T47D (cell line): ENCODE data around the gene TPX2.
A peak's percentile ranks its signal among the peaks of the same experiment; 100 is the strongest.

Experiments used
- DNase-seq, 2 experiments: peaks; one replicate each; pipeline versions ENCODE4 v3.0.0 to v3.0.0-alpha.2; 2011 to 2012; ENCODE audit warnings: low read depth in 1 of 2, low spot score in 1 of 2
- JUND ChIP-seq: IDR thresholded peaks from 2 replicates; pipeline ENCODE4 v1.6.1; 2012; ENCODE audit warnings: low read depth
- in situ Hi-C: cut with HindIII; loops from 2 replicates; pipeline ENCODE4 v1.10.0; 2016; ENCODE audit warnings: low sequenced_read_pairs, low pct_unique_long_range_greater_than_20kb

Gene TPX2

DNA sequence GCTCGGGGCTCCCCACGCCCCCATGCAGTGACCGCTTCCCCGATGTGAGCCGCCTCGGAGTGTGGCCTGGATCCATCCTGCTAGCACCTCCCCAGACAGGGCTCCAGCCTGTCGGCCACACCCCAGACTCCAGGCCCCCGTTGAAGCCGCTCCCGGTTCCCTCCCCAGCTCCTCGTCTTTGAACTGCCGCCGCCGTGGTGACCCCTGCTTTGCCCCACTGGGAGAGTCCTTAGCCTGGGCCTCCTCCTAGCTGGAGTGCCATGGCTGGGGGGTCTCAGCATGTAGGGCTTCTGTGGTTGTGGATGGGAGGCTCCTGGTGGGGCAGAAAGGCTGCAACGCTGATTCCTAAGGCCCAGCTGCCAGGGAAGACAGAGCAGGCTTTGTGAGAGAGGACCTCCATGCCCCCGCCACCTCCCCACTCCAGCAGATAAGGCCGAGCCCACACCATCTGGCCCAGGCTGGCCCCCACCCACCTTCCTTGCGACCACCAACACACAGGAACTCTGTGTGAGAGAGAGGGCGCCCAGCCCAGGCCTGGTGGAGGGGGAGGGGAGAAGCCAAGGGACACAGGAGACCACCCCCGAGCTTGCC lies 94.9 kb downstream of the TPX2 start:
- in situ Hi-C loops: no loop called here

DNA sequence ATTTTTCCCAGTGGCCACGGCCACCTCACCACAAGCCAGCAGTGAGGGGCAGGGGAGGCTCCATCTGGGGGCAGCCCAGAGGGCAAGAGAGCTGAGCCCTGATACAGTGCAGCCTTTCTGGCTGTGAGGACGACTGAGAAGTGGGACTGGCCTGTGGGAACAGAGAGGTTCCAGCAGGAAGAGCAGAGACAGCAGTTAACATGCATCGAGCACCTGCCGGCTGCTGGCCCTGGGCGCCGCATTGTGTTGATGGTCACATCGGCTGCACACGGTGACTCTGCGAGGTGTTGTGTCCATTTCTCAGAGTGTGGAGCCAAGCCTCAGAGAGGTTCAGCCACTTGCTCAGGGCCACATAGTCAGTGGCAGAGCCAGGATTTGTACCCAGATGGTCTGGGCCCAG lies 96.5 kb downstream of the TPX2 start:
- TF ChIP-seq JUND: no peak
- in situ Hi-C loops: no loop called here
- no peak for DNase-seq

More for the DNA sequence above, 94.9 kb downstream of the TPX2 start:
- no peak for TF ChIP-seq JUND
- DNase-seq: no peak

DNA sequence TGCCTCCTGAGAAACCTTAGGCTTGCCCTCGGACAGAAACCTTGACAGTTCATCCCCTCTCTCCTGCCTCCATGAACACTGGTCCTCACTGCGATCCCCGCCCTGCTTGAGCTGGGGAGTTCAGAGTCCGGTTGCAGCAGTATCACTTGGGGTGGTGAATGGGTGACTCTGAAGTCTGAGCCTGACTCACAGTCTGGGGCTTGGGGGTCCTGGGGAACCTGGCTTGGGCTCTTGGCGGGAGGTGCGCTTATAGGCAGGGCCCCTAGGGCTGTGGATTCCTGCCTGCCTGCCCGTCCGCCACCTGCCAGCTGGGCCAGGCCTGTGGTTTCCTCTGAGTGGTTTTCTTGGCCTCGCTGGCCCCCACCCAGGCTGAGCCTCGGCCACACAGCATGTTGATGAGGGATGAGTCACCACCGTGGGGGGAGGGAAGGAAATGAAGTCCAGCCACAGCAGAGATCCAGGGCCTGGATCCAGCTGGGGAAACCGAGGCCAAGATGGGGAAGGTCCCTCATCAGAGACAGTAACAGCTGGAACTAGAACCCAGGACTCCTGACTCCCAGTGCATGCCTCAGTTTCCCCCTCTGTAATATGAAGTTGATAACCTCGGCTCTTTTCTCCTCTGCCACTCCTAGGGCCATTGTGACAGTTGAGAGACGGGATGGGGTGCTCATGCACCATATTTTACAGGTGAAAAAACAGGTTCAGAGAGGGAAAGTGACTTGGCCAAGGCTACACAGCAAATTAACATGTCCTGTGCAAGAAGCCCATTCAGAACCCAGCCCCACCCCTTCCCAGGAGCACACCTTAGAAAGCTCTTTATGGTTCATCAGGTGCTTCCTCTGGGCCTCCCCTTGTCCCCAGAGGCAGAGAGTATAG lies 97.1 kb downstream of the TPX2 start:
- peak in 1 of 2 experiments; percentile 54 for DNase-seq
- in situ Hi-C loops: no loop called here
- TF ChIP-seq JUND: no peak

DNA sequence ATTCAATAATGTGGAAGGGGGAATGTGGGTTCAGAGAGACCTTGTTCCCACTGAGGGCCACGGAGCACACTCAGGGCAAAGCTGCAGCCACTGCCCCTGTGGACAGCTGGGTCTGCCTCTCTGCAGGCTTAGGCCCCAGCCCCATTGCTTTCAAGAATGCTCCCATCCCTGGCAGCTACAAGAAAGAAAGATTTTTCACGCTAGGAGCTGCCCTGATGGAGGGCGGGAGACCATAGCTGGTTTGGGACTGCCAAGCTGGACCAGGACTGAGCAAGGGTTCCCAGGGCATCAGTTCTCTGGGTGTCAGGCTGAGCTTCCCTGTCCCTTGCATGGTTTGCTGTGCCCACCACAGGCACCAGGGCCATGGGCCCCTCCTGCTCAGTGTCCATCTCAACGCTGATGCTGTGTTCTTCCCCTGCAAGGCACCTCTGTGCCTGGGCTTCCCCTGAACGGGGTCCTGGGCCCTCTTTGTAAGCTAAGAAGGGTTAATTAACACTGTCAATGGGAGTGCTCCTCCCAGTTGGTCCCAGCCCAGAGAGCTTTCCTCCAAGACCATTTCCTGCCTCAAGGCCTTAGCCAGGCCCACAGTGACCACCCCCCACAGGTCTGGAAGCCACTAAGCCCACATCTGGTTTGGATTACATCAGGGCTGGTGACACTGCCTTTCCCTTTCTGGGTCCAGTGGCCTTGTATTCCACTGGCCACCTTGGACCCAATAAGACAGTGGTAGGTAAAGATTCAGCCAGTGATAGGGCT lies 97.9 kb downstream of the TPX2 start:
- in situ Hi-C loops: no loop called here
- TF ChIP-seq JUND: no peak
- DNase-seq: no peak

DNA sequence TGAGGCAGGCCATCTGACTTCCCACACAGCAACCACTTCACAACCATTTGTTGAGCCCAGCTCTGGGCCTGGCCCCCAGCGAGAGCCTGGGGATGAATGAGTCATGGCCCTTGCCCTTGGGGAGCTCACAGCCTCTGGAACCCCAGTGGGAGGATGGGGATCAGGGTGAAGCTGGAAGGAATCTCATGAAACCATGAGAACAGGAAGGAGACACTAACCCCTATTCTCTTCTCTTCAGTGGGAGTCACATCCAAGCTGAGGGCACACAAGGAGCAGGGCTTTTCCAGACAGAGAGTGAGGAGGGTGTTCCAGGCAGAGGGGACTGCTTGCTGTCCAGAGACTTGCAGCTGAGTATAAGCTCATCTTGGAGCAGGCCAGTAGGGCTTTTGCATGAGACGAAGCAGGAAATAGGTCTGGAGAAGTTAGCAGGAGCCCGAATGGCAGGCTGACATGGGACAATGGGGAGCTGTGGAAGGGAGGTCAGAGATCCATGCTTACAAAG lies 98.9 kb downstream of the TPX2 start:
- DNase-seq: no peak
- TF ChIP-seq JUND: no peak
- in situ Hi-C loops: no loop called here

DNA sequence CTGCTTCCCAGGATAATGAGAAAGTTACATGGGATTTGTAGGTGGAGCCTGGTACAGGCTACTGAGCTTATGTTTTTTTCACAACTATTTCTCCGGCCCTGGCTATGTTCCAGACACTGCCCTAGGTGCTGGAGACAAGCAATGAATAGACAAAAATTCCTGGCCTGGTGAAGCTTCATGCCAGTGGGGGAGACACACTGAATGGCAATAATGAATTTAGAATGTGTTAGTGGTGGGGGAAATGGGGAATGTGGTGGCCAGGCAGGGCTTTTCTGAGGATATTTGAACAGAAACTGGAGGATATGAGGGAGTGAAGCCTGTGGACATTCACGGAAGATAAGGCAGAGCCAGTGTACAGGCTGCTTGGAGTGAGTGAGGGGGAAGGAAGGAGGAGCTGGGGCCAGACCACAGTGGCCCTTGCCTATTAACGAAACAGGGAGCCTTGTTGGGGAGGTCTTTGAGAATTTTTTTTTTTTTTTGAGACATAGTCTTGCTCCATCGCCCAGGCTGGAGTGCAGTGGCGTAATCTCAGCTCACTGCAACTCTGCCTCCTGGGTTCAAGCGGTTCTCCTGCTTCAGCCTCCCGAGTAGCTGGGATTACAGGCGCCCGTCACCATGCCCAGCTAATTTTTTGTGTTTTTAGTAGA lies 99.7 kb downstream of the TPX2 start:
- TF ChIP-seq JUND: no peak
- in situ Hi-C loops: no loop called here
- no peak for DNase-seq

DNA sequence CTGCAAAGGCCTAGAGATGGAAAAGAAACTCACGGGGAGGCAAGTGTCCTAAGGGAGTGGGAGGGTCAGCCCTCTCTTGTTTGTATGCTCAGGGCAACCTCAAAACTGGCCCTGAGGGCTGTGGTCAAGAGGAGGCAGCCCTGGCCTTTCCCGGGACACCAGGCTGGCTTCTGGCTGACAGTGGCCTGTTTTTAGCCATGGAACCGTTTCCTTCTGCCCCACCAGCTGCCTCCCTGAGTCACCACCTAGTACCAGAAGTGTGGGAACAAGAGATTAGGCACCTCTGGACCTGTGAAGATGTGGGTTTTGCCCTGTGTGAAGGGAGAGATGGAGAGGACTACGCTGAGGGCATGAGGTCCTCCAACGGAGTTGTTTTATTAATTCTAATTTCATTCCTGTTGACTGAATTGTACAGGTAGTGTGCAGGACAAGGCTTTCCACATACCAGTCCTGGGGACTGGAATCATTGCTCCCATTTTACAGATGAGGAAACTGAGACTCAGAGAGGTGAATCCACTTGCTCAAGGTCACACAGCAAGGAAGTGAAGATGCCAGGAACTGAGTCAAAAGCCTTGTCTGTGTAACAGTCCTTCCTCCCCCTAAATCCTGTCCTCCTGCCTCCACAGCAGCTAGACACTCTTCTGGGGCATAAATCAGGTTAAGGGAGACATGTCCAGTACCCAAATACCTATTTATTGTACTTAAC lies 100.8 kb downstream of the TPX2 start:
- no peak for DNase-seq
- in situ Hi-C loops: no loop called here
- no peak for TF ChIP-seq JUND

DNA sequence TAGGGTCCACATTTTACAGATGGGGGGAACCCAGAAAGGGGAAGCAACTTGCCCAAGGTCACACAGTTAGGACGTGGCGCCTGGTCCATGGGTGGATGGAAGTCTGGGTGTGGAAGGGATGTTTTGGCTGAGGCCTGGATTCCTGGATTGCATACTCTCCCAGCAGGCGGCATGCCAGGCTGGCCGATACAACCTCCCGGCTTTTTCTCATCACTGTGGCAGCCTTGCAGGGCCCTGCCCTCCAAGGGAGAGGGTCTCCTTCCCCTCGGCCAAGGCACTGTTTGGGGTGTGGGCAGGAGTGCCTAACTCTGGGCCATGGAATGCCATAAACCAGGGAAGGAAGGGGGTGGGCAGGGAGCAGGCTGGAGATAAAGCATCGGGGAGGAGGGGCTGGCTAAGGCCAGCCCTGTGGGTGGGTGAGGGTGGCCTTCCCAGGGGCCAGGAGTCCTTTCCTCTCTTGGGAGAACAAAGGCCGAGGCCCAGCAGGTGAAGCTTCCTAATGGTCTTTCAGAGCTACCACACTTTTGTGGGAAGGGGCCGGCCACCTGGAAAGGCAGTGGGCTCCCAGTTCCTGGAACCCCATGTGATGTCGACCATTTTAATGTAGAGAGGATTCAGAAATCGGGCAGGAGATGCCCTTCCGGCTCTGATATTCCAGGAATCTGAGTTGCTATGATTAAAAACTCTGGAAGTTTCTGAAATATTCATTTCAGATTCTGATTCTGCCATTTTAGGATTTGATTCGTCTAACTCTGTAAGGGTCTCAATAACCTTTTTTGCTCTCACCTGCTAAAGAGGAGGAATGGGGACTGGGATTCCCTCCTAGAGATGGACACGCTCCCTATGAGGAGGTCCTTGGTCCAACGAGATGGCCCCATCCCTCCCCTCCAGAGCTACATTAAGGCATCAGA lies 102.1 kb downstream of the TPX2 start:
- in situ Hi-C loops: no loop called here
- no peak for TF ChIP-seq JUND
- no peak for DNase-seq

DNA sequence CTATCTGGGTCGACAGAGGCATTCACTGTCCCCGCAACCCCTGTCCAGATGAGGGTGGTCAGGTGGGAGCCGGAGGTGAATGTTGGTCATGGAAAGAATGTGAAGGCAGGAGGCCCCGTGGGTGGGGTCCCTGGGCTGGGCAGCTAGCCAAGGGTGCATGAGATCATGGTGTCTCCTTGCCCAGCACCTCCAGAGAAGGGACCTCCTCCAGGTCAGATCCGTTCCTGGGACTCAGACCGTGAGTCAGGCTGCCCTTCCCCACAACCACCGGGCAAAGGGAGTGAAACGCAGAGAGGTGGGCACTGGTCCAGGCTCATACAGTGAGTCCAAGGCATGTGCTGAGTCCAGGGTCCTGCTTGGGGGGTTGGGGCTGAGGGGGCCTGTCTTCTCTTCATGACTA lies 102.8 kb downstream of the TPX2 start:
- DNase-seq: no peak
- no peak for TF ChIP-seq JUND
- in situ Hi-C loops: no loop called here

DNA sequence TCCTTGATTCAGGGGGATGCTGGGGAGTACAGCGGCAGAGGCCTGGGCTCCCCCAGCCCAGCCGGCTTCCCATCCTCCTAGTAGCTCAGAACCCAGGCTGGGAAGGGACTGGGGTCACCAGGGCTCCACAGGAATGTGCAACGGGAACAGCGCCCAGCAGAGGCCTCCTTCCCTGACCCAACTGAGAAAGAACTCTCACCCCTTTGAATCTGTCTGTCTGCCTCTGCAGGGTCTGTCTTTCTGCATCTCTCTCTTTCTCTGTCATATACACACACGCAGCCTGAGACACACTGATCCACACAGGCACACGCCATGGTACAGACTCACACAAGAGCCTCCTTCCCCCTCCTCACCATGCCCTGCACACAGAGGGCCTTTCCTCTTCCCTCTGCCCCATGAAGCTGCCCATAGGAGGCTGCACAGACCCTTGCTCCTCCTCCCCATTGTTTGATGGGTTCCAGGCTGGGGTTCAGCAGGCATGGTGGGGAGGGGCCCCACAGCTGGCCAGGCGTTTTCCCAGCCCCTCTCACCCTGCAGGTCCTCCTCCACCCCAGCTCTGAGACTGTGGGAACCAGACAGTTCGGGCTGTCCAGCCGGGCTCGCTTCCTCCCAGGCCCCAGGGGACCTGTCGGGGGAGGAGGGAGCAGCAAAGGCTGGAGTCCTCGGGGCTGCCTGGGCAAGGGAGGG lies 103.5 kb downstream of the TPX2 start:
- in situ Hi-C loops: no loop called here
- peak in 1 of 2 experiments; percentile 25 for DNase-seq
- TF ChIP-seq JUND: no peak
